Measurements from ENCODE around the gene TEX22.
A peak's percentile ranks its signal among the peaks of the same experiment; 100 is the strongest.

Gene TEX22

GRCh38 chr14:105420974-105421674 lies 22.8 kb downstream of the TEX22 start:
- no peak for TF ChIP-seq GATA1 (IDR thresholded peaks at IDR 0.05; ENCODE audit: low read depth, low read length)
- TF ChIP-seq POLR2A (IDR thresholded peaks at IDR 0.05; ENCODE audit: low read length), result no peak
- DNase-seq, result no peak

- DNase-seq, result no peak
Measured at GRCh38 chr14:105421723-105422615, 23.6 kb downstream of the TEX22 start.

GRCh38 chr14:105422695-105423487 lies 24.6 kb downstream of the TEX22 start:
- peak in 1 of 2 experiments; percentile 24 for DNase-seq

More at GRCh38 chr14:105421723-105422615, 23.6 kb downstream of the TEX22 start:
- TF ChIP-seq GATA1 (IDR thresholded peaks at IDR 0.05; ENCODE audit: low read depth, low read length) (no peak), POLR2A (IDR thresholded peaks at IDR 0.05; ENCODE audit: low read length) (no peak)

GRCh38 chr14:105423488-105424195 lies 25.3 kb downstream of the TEX22 start:
- no peak for DNase-seq
- TF ChIP-seq POLR2A (IDR thresholded peaks at IDR 0.05; ENCODE audit: low read length) (no peak), GATA1 (IDR thresholded peaks at IDR 0.05; ENCODE audit: low read depth, low read length) (no peak)

More at GRCh38 chr14:105422695-105423487, 24.6 kb downstream of the TEX22 start:
- TF ChIP-seq GATA1 (IDR thresholded peaks at IDR 0.05; ENCODE audit: low read depth, low read length) (no peak), POLR2A (IDR thresholded peaks at IDR 0.05; ENCODE audit: low read length) (no peak)

GRCh38 chr14:105424861-105425260 lies 26.5 kb downstream of the TEX22 start:
- no peak for TF ChIP-seq POLR2A (IDR thresholded peaks at IDR 0.05; ENCODE audit: low read length)
- no peak for TF ChIP-seq GATA1 (IDR thresholded peaks at IDR 0.05; ENCODE audit: low read depth, low read length)
- DNase-seq, result no peak

- no peak for DNase-seq
- TF ChIP-seq POLR2A (IDR thresholded peaks at IDR 0.05; ENCODE audit: low read length) (no peak), GATA1 (IDR thresholded peaks at IDR 0.05; ENCODE audit: low read depth, low read length) (no peak)
Measured at GRCh38 chr14:105425823-105426247, 27.5 kb downstream of the TEX22 start.

- DNase-seq, result no peak
- TF ChIP-seq GATA1 (IDR thresholded peaks at IDR 0.05; ENCODE audit: low read depth, low read length) (no peak), POLR2A (IDR thresholded peaks at IDR 0.05; ENCODE audit: low read length) (no peak)
Measured at GRCh38 chr14:105426416-105427130, 28.2 kb downstream of the TEX22 start.

GRCh38 chr14:105427412-105427811 lies 29.1 kb downstream of the TEX22 start:
- no peak for DNase-seq
- no peak for TF ChIP-seq POLR2A (IDR thresholded peaks at IDR 0.05; ENCODE audit: low read length)

GRCh38 chr14:105427936-105428485 lies 29.7 kb downstream of the TEX22 start:
- no peak for DNase-seq
- no peak for TF ChIP-seq GATA1 (IDR thresholded peaks at IDR 0.05; ENCODE audit: low read depth, low read length)
- no peak for TF ChIP-seq POLR2A (IDR thresholded peaks at IDR 0.05; ENCODE audit: low read length)

GRCh38 chr14:105430042-105430441 lies 31.7 kb downstream of the TEX22 start:
- TF ChIP-seq POLR2A (IDR thresholded peaks at IDR 0.05; ENCODE audit: low read length), result no peak
- TF ChIP-seq GATA1 (IDR thresholded peaks at IDR 0.05; ENCODE audit: low read depth, low read length), result no peak
- DNase-seq, result no peak

GRCh38 chr14:105430565-105430964 lies 32.2 kb downstream of the TEX22 start:
- TF ChIP-seq GATA1 (IDR thresholded peaks at IDR 0.05; ENCODE audit: low read depth, low read length) (no peak), POLR2A (IDR thresholded peaks at IDR 0.05; ENCODE audit: low read length) (no peak)
- no peak for DNase-seq

- DNase-seq, result no peak
- TF ChIP-seq GATA1 (IDR thresholded peaks at IDR 0.05; ENCODE audit: low read depth, low read length), result no peak
- no peak for TF ChIP-seq POLR2A (IDR thresholded peaks at IDR 0.05; ENCODE audit: low read length)
Measured at GRCh38 chr14:105431256-105431655, 32.9 kb downstream of the TEX22 start.
